HT-29 (cell line): Measurements from ENCODE around the gene RNF5. TPM values are rescaled to one million over a fixed set of nuclear protein-coding genes. Genes with fewer than 3 reads are reported as not detected.
A peak's percentile ranks its signal among the peaks of the same experiment; 100 is the strongest.

Experiments
- DNase-seq: peaks from one replicate; pipeline ENCODE4 v3.0.0-alpha.2; 2015; ENCODE audit warnings: low spot score
- total RNA-seq: library from RNA; depleted of rRNA; stranded (reverse); fragments of >200 nt; shearing (Covaris generic); gene quantifications from 2 replicates; pipeline ENCODE4 v1.2.3, GENCODE V29; 2014

RNF5 gene
- total RNA-seq, 1 experiment from 2014 or later: 45.4 TPM

GRCh38 chr6:32151863-32152768 lies 26.1 kb upstream of the RNF5 start, which contains the start of gene PRRT1:
PRRT1 (minus strand) TSS chr6:32151939; CDS start chr6:32151827, 112 bp downstream.
- DNase-seq: no peak

DNA sequence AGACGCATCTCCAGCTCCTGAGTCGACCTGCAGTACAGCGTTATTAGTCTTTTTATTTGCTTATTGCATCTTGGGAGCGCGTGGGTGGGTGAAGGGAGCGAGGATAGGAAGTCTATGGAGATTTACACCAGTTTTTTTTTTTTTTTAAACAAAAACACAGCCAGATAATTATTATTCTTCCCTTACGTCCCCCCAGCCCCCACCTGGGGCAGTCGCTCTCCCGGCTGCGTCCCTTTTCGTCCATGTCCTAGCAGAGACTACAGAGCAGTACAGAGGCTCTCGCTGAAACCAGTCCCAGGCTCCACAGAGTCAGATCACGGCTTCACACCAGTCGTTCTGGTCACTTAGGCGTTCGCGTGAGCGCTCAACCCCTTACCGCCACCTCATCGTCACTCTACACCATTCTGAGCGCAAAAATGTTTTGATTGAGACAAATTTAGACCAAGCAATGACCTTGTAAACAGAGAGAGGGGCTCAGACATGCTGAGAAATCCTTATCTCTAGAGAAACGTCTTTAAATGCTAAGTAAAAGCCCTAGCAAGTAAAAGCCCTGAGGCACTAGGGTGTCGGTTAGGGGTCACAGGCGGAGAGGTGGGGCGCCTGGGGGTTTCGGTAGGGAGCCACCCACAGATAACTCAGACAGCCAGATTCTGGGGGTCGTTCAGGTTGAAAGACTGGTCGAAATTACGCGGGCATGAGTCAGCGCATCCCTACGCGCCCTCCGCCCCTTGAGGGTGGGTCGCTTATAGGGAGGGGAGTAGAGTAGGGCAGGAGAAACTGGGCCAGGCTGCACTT lies 25.2 kb upstream of the RNF5 start:
- no peak for DNase-seq

DNA sequence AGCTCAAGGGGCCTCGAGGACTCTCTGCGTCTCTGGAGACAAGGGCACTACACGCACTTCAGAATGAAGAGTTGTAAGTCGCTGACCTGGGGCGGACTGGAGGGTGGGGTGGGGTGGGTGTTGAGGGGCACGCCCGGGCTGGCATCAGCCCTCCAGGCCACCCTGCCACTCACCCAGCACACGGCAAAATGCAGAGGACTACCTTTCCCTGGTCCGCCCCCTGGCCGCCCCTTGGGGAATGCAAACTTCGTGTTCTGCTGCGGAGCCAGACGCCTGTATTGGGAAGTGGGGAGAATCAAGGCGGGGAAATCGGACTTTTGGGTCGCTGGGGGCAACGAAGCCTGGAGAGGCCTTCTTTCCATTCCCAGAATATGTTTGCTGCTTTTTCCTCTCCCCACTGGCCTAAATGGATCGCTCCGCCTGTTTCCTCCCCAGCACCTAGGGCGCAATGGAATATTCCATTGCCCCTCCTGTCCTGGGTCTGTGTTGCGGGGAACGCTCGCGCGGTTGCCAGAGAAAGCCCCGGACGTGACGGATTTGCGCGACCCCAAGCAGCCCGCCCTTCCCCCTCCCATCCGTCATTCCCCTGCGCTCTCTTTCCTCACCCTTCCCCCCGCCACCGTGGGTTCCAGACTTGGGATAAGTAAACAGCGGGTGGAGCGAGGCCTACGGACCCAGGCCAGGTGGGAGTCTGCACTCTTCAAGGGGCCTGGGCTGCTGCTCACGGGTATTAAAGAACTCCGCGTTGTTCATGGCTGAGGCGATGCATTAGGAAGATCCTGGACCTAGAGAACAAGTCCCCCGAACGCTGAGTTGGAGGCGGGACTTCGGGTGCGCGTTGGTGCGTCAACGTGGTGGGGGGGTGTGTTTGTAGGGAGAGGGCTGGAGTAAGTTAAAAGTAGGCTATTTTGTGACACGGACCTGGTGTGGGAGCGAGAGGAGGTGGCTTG lies 24.4 kb upstream of the RNF5 start, which contains the start of gene PPT2:
Gene PPT2 (plus strand): TSS at position 578 of the 950 bp plus-strand sequence. CDS start 454 bp downstream, outside the sequence.
- peak; percentile 73 for DNase-seq

GRCh38 chr6:32154514-32155161 lies 23.6 kb upstream of the RNF5 start:
- peak; percentile 83 for DNase-seq

DNA sequence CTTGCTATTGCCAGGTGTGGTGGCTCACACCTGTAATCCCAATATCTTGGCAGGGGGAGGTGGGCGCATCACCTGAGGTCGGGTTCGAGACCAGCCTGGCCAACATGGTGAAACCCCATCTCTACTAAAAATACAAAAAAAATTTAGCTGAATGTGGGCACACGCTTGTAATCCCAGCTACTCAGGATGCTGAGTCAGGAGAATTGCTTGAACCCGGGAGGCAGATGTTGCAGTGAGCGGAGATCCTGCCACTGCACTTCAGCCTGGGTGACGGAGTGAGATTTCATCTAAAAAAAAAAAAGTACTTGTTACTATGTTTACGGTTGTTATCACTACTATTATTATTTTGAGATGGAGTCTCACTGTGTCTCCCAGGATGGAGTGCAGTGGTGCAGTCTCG lies 21.3 kb upstream of the RNF5 start:
- DNase-seq: no peak

GRCh38 chr6:32158052-32158451 lies 20.2 kb upstream of the RNF5 start:
- no peak for DNase-seq

GRCh38 chr6:32163559-32164258 lies 14.5 kb upstream of the RNF5 start:
- no peak for DNase-seq

DNA sequence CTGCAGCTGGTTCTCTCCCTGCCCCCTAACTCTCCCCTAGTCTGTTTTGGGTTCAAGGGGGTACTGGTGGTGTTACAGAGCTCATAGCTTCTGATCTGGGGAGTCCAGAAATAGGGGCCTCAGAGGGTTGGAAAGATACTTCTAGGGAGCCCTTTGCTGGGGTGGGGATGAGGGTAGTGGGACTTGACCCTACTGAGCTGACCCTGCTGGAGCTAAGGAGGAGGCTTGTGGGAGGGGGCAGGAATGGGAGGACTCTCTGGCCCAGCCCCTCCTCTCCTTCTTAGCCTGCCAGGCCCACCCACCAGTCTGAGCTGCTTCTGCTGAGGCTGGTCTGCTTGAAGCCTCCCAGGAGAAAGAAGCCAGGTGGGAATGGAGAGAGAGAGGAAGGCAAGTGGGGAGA lies 13.9 kb upstream of the RNF5 start, which contains the start of gene EGFL8:
Gene EGFL8 (plus strand): TSS at position 301 of the 400 bp plus-strand sequence. CDS start 1,571 bp downstream, outside the sequence.
- DNase-seq: no peak

- no peak for DNase-seq
Observed at GRCh38 chr6:32166411-32167061, 11.7 kb upstream of the RNF5 start.

- DNase-seq: no peak
Observed at GRCh38 chr6:32167154-32167760, 10.9 kb upstream of the RNF5 start.

GRCh38 chr6:32167761-32168262 lies 10.4 kb upstream of the RNF5 start:
- DNase-seq: no peak

GRCh38 chr6:32168350-32168749 lies 9.9 kb upstream of the RNF5 start:
- no peak for DNase-seq

DNA sequence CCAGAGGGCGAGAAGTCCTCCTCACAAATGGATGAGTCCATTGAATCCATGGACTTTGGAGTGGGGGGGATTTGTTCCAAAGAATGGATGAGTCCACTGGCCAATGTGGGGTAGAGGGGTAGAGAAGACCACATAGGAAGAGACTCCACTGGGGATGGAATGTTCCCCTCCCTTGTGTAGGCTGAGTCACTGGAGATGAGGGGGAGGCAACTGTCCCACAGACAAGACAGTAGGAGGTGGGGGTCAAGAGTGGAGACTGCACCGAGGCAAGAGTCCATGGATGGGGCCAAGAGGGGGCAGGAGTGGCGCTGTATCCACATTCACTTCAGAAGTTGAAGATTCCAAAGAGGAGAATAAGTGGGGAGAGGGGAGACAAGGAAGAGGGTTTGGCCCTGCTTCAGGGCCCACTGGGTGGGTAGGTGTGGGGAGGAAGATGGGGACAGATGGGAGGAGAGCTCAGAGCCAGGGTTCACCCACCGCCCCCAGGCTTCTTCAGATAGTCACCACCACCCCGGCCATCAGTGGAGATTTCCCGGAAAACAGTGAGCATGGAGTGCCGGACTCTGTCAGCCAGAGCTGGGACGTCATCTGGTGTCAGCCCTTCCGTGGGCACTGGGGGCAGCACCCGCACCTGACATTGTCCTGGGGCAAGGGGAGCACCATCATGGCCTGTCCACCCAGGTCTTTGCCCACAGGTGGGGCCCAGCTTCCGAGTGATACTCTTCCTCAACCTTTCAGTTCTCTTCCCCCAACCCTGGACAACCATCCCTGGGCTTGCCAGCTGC lies 9.2 kb upstream of the RNF5 start:
- DNase-seq: no peak

GRCh38 chr6:32170294-32170693 lies 7.9 kb upstream of the RNF5 start:
- DNase-seq: no peak

DNA sequence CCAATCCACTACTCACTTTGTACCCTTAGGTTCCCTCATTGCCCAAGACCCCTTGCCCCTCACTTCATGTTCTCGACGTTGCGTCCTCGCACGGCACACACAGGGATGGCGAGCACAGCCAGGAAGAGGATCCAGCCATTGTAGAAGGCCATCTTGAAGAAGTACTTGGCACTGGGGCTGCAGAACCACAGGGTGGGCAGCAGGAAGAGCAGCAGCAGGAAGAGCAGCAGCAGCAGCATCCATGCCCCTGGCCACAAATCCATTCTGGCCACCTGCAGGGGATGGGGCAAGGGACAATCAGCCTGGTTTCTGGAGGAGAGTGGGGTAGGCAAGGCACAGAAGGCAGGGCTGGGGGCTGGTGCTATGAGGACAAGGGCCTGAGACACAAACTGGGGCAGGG lies 7.0 kb upstream of the RNF5 start:
- no peak for DNase-seq

GRCh38 chr6:32173051-32173727 lies 5.0 kb upstream of the RNF5 start:
- peak; percentile 22 for DNase-seq

GRCh38 chr6:32174416-32174815 lies 3.8 kb upstream of the RNF5 start:
- DNase-seq: no peak
